ENCODE measurements around the gene WBP2. TPM values are rescaled to one million over a fixed set of nuclear protein-coding genes. Genes with fewer than 3 reads are reported as not detected.
A peak's percentile ranks its signal among the peaks of the same experiment; 100 is the strongest.

The WBP2 gene
- polyA plus RNA-seq, 3 donors: 62.4 to 93.3 (median 67.9) TPM

- TF ChIP-seq CTCF (IDR thresholded peaks at IDR 0.05): peak; percentile 25
- Histone ChIP-seq H3K27me3 (ENCODE audit: control insufficient read depth in 2 of 2, insufficient read depth in 2 of 2, low read length in 2 of 2) (no peaks in the 10 kb centered on the region), H3K4me1 (ENCODE audit: control insufficient read depth in 1 of 2, insufficient read depth in 2 of 2, low read length in 2 of 2) (peaks cover 33 to 45% of the 10 kb centered on the region in 2 donors), H2AFZ (ENCODE audit: insufficient read depth, low read depth, low read length, poor library complexity, severe bottlenecking) (peak overlapping the region; percentile 89), H3K4me2 (replicated peaks; ENCODE audit: extremely low read depth, low read length, poor library complexity, severe bottlenecking) (peak overlapping the region; percentile 86), H3K9me3 (replicated peaks in 1 of 2; ENCODE audit: control insufficient read depth in 1 of 2, insufficient read depth in 1 of 2, low read length in 2 of 2) (no peaks in the 10 kb centered on the region), H4K20me1 (ENCODE audit: insufficient read depth, low read length) (peaks cover 62% of the 10 kb centered on the region), H3K9ac (ENCODE audit: insufficient read depth, low read length, poor library complexity, severe bottlenecking) (peak overlapping the region; percentile 85), H3K4me3 (replicated peaks in 1 of 3; ENCODE audit: low read depth in 2 of 3, low read length in 3 of 3) (peak overlapping the region; percentile 59 to 91 (median 89)), H3K79me2 (ENCODE audit: insufficient read depth, low read length) (peaks cover 37% of the 10 kb centered on the region), H3K27ac (ENCODE audit: low read depth in 1 of 2, low read length in 2 of 2) (peak overlapping the region in 1 of 2 donors; percentile 87), H3K36me3 (replicated peaks in 1 of 2; ENCODE audit: control insufficient read depth in 1 of 2, insufficient read depth in 2 of 2, low read length in 2 of 2) (peaks cover 52 to 62% of the 10 kb centered on the region in 2 donors)
- Mint-ChIP-seq H3K27ac (peak overlapping the region in 6 of 7 donors; percentile 81 to 94 (median 89)), H3K4me1 (peaks cover 23% of the 10 kb centered on the region), H3K27me3 (ENCODE audit: low read depth in 3 of 3) (no peaks in the 10 kb centered on the region), H3K36me3 (peaks cover 53 to 68% of the 10 kb centered on the region in 2 donors), H3K4me3 (peak overlapping the region; percentile 89 to 97), H3K9me3 (no peaks in the 10 kb centered on the region)
- no peak for DNase-seq
- intact Hi-C loops (cut with micrococcal nuclease): loop anchor here in 1 of 2 donors (10.0 kb wide), 1 partner anchor 178 kb away; the partner anchor contains the start of genes RECQL5 and SAP30BP
- WGBS (ENCODE audit: insufficient coverage): 17% methylated on average over 7 of the region's 22 CpGs
These were observed 12.1 kb downstream of the WBP2 start for GRCh38 chr17:75842963-75843576.

- Mint-ChIP-seq H3K27ac (peak overlapping the region in 1 of 7 donors; percentile 13), H3K9me3 (no peaks in the 10 kb centered on the region), H3K36me3 (peaks cover 53 to 68% of the 10 kb centered on the region in 2 donors), H3K4me3 (no peak overlapping the region), H3K4me1 (peaks cover 23% of the 10 kb centered on the region), H3K27me3 (ENCODE audit: low read depth in 3 of 3) (no peaks in the 10 kb centered on the region)
- H3K27me3 ChIP-seq (ENCODE audit: control insufficient read depth in 2 of 2, insufficient read depth in 2 of 2, low read length in 2 of 2): no peaks in the 10 kb centered on the region
- H3K9ac ChIP-seq (ENCODE audit: insufficient read depth, low read length, poor library complexity, severe bottlenecking): no peak overlapping the region
- H3K36me3 ChIP-seq (replicated peaks in 1 of 2; ENCODE audit: control insufficient read depth in 1 of 2, insufficient read depth in 2 of 2, low read length in 2 of 2): peaks cover 51 to 62% of the 10 kb centered on the region in 2 donors
- peaks cover 61% of the 10 kb centered on the region for H4K20me1 ChIP-seq (ENCODE audit: insufficient read depth, low read length)
- intact Hi-C loops (cut with micrococcal nuclease): loop anchor here in 1 of 2 donors (10.0 kb wide), 1 partner anchor 178 kb away; the partner anchor contains the start of genes RECQL5 and SAP30BP
- DNase-seq: no peak
- peak overlapping the region in 1 of 3 experiments; percentile 91 for H3K4me3 ChIP-seq (replicated peaks in 1 of 3; ENCODE audit: low read depth in 2 of 3, low read length in 3 of 3)
- H3K9me3 ChIP-seq (replicated peaks in 1 of 2; ENCODE audit: control insufficient read depth in 1 of 2, insufficient read depth in 1 of 2, low read length in 2 of 2): no peaks in the 10 kb centered on the region
- peak overlapping the region; percentile 86 for H3K4me2 ChIP-seq (replicated peaks; ENCODE audit: extremely low read depth, low read length, poor library complexity, severe bottlenecking)
- TF ChIP-seq CTCF (IDR thresholded peaks at IDR 0.05): no peak
- peak overlapping the region in 1 of 2 donors; percentile 87 for H3K27ac ChIP-seq (ENCODE audit: low read depth in 1 of 2, low read length in 2 of 2)
- no peak overlapping the region for H2AFZ ChIP-seq (ENCODE audit: insufficient read depth, low read depth, low read length, poor library complexity, severe bottlenecking)
- WGBS (ENCODE audit: insufficient coverage): 93% methylated on average over 3 of the region's 18 CpGs
- peaks cover 33 to 45% of the 10 kb centered on the region in 2 donors for H3K4me1 ChIP-seq (ENCODE audit: control insufficient read depth in 1 of 2, insufficient read depth in 2 of 2, low read length in 2 of 2)
- peaks cover 40% of the 10 kb centered on the region for H3K79me2 ChIP-seq (ENCODE audit: insufficient read depth, low read length)
These were observed 12.7 kb downstream of the WBP2 start for GRCh38 chr17:75842411-75842810.

All from CD14-positive monocyte (primary cell).